Endothelial cell of umbilical vein (primary cell): ENCODE measurements around the gene TPCN1. TPM values are rescaled to one million over a fixed set of nuclear protein-coding genes. Genes with fewer than 3 reads are reported as not detected.

Experiments
- BruUV-seq: library from RNA; stranded (reverse); fragments of 400-500 nt; replicated peaks from 2 replicates; lab custom pipeline; 2021; lab: Mats Ljungman, UMichigan
- CTCF ChIA-PET: fragments of 300-600, 350-600 bp; sonication (Branson Sonifier 250); formaldehyde crosslinking; loops from one replicate; lab custom pipeline; 2021; ENCODE audit warnings: antibody characterized with exemption, inconsistent platforms; lab: Charles Lee
- POLR2A ChIA-PET: fragments of 300-600, 350-600 bp; sonication (Branson Sonifier 250); formaldehyde crosslinking; loops from one replicate; lab custom pipeline; 2021; ENCODE audit warnings: antibody characterized with exemption, inconsistent platforms; lab: Charles Lee
- DNase-seq: peaks from one replicate; pipeline ENCODE4 v3.0.0-alpha.2; 2011; ENCODE audit warnings: low read depth, low spot score
- FAIRE-seq: peaks from 2 replicates; lab custom pipeline; 2011; peaks lifted over from hg19 to GRCh38; lab: Jason Lieb, UNC
- H2AFZ ChIP-seq: 2 replicates; pipeline ENCODE4 v1.6.0; 2012; ENCODE audit warnings: low read depth, low read length, control low read depth, inconsistent platforms
- H3K27ac ChIP-seq: 2 replicates; pipeline ENCODE4 v1.5.1; 2011; ENCODE audit warnings: low read depth, mild to moderate bottlenecking, control low read depth, low read length, moderate library complexity; ENCODE audit not compliant: insufficient read depth
- H3K27me3 ChIP-seq, 2 experiments: 2 replicates each; pipeline versions ENCODE4 v1.6.0 to v1.6.1; 2011; ENCODE audit warnings: low read length in 2 of 2, mixed read lengths in 1 of 2; ENCODE audit not compliant: control insufficient read depth in 2 of 2, insufficient read depth in 2 of 2
- H3K36me3 ChIP-seq, 2 experiments: 2 replicates in 1 of 2; 3 replicates in 1 of 2; pipeline ENCODE4 v1.5.1; 2011; ENCODE audit warnings: low read length in 2 of 2, mild to moderate bottlenecking in 1 of 2, moderate library complexity in 1 of 2; ENCODE audit not compliant: control insufficient read depth in 2 of 2, insufficient read depth in 2 of 2; ENCODE audit errors: extremely low read depth in 1 of 2
- H3K4me1 ChIP-seq: 3 replicates; pipeline ENCODE4 v1.5.1; 2011; ENCODE audit warnings: mild to moderate bottlenecking, low read length; ENCODE audit not compliant: control insufficient read depth, insufficient read depth; ENCODE audit errors: extremely low read depth
- H3K4me2 ChIP-seq: 2 replicates; pipeline ENCODE4 v1.6.1; 2011; ENCODE audit warnings: low read length, control low read depth, mixed read lengths; ENCODE audit not compliant: insufficient read depth
- H3K4me3 ChIP-seq, 3 experiments: fragments of 200-600 bp in 1 of 3; sonication (generic), shearing (Covaris generic) in 1 of 3; replicated peaks in 1 of 3; 2 replicates each; pipeline ENCODE4 v1.5.1; 2011 to 2016; ENCODE audit warnings: control low read depth in 3 of 3, low read length in 3 of 3, mild to moderate bottlenecking in 2 of 3, inconsistent platforms in 1 of 3, low read depth in 1 of 3, moderate library complexity in 1 of 3; ENCODE audit not compliant: insufficient read depth in 1 of 3
- H3K79me2 ChIP-seq: 2 replicates; pipeline ENCODE4 v1.6.0; 2012; ENCODE audit warnings: low read length, inconsistent platforms; ENCODE audit not compliant: control insufficient read depth, insufficient read depth
- H3K9ac ChIP-seq: replicated peaks from 2 replicates; pipeline ENCODE3; 2011; ENCODE audit warnings: low read length, control low read depth; ENCODE audit not compliant: insufficient read depth; ENCODE audit errors: extremely low read depth
- H3K9me1 ChIP-seq: replicated peaks from 3 replicates; pipeline ENCODE4 v1.6.0; 2011; ENCODE audit warnings: mild to moderate bottlenecking, low read length; ENCODE audit not compliant: control insufficient read depth, insufficient read depth; ENCODE audit errors: extremely low read depth
- H3K9me3 ChIP-seq: replicated peaks from 2 replicates; pipeline ENCODE4 v1.5.1; 2012; ENCODE audit warnings: low read length, inconsistent platforms; ENCODE audit not compliant: control insufficient read depth, insufficient read depth
- H4K20me1 ChIP-seq: replicated peaks from 2 replicates; pipeline ENCODE3; 2011; ENCODE audit warnings: mild to moderate bottlenecking, low read length; ENCODE audit not compliant: control insufficient read depth, insufficient read depth; ENCODE audit errors: extremely low read depth
- CTCF ChIP-seq, 2 donors: IDR thresholded peaks; 1 replicate in 1 of 2; 2 replicates in 1 of 2; pipeline ENCODE4 v1.5.1; 2011; ENCODE audit warnings: low read length in 2 of 2, mild to moderate bottlenecking in 2 of 2, moderate library complexity in 2 of 2, control low read depth in 1 of 2, inconsistent platforms in 1 of 2, low read depth in 1 of 2; ENCODE audit not compliant: insufficient read depth in 1 of 2; ENCODE audit errors: extremely low read depth in 1 of 2
- EZH2 ChIP-seq: IDR thresholded peaks from 2 replicates; pipeline ENCODE4 v1.6.1; 2012; ENCODE audit warnings: borderline replicate concordance, low read depth, mild to moderate bottlenecking, moderate library complexity, low read length, inconsistent platforms; ENCODE audit not compliant: severe bottlenecking
- GATA2 ChIP-seq: IDR thresholded peaks from 2 replicates; pipeline ENCODE4 v1.7.0; 2011; ENCODE audit warnings: low read depth, mild to moderate bottlenecking, moderate library complexity, mixed read lengths, low read length; ENCODE audit not compliant: insufficient read length, insufficient read depth
- JUN ChIP-seq: IDR thresholded peaks from 2 replicates; pipeline ENCODE4 v1.6.1; 2011; ENCODE audit warnings: borderline replicate concordance, low read depth; ENCODE audit not compliant: insufficient read length, insufficient read depth
- MAX ChIP-seq: IDR thresholded peaks from 2 replicates; pipeline ENCODE4 v1.6.1; 2011; ENCODE audit not compliant: insufficient read depth, insufficient read length
- MYC ChIP-seq: IDR thresholded peaks from one replicate; pipeline ENCODE4 v1.6.1; 2011; ENCODE audit warnings: mild to moderate bottlenecking, low read depth, low read length
- POLR2A ChIP-seq: IDR thresholded peaks from 2 replicates; pipeline ENCODE4 v1.6.1; 2012; ENCODE audit warnings: low read depth, mild to moderate bottlenecking, control low read depth, low read length
- POLR2AphosphoS5 ChIP-seq: IDR thresholded peaks from 2 replicates; pipeline ENCODE4 v1.6.1; 2012; ENCODE audit warnings: low read depth, mild to moderate bottlenecking, control low read depth, low read length, moderate library complexity; ENCODE audit not compliant: insufficient read depth
- dilution Hi-C: fragments of 300-500 bp; cut with MboI; formaldehyde crosslinking; loops from one replicate; pipeline ENCODE4 v1.15.0; 2019; ENCODE audit warnings: low sequenced_read_pairs; ENCODE audit not compliant: extremely low pct_ligation_motif_present
- intact Hi-C: fragments of 100-400 bp; cut with micrococcal nuclease; formaldehyde crosslinking; loops from one replicate; pipeline ENCODE4 v1.10.0; 2022
- polyA plus RNA-seq, 4 experiments: library from polyadenylated mRNA; depleted of rRNA in 3 of 4; stranded (reverse) in 3 of 4; unstranded in 1 of 4; fragments of >200 nt; gene quantifications; 2 replicates each; pipeline versions ENCODE4 v1.2.1 to v1.2.3, GENCODE V29; 2011 to 2012; ENCODE audit warnings: missing spikeins in 1 of 4
- total RNA-seq: library from RNA; stranded (reverse); gene quantifications from 2 replicates; pipeline ENCODE4 v1.2.3, GENCODE V29; 2021

The TPCN1 gene
- total and polyA plus RNA-seq, 2 donors (not counting 3 experiments of a cell fraction or from before 2014, with no cell fraction given), result 19.5 to 28.3 TPM

GRCh38 chr12:113180333-113180732, 40.9 kb upstream of the TPCN1 start:
- Histone ChIP-seq H2AFZ (no peak overlapping the region), H3K9me3 (no peaks in the 10 kb centered on the region), H3K4me3 (no peak overlapping the region), H3K79me2 (peaks cover 33% of the 10 kb centered on the region), H3K27ac (no peak overlapping the region), H3K4me1 (peaks cover 3% of the 10 kb centered on the region), H3K36me3 (peaks cover 10 to 32% of the 10 kb centered on the region in 2 experiments), H3K27me3 (no peaks in the 10 kb centered on the region), H3K9ac (no peak overlapping the region), H4K20me1 (no peaks in the 10 kb centered on the region), H3K4me2 (no peak overlapping the region), H3K9me1 (no peaks in the 10 kb centered on the region)
- dilution Hi-C loops (no loop called here), intact Hi-C loops (loop anchor here (2.0 kb wide), 1 partner anchor 18 kb away; no protein-coding TSS in a partner anchor)
- ChIA-PET POLR2A (interaction anchor here (0.6 kb wide), 1 partner anchor 18 kb away, joined by 5 read pairs; no protein-coding TSS in a partner anchor), CTCF (interaction anchor here (0.6 kb wide), 1 partner anchor 467 kb away, joined by 3 read pairs; no protein-coding TSS in a partner anchor)
- BruUV-seq, result no TSS peak
- TF ChIP-seq MYC, result no peak
- no peak for TF ChIP-seq POLR2A
- TF ChIP-seq JUN, result no peak
- no peak for TF ChIP-seq MAX
- no peak for TF ChIP-seq GATA2
- no peak for TF ChIP-seq CTCF (IDR thresholded peaks at IDR 0.05; ENCODE audit: extremely low read depth in 1 of 2, insufficient read depth in 1 of 2, low read depth in 1 of 2, low read length in 2 of 2)
- no peak for TF ChIP-seq EZH2
- no peak for TF ChIP-seq POLR2AphosphoS5
- FAIRE-seq (no peak), DNase-seq (no peak)
